PC-3 (cell line): Measurements from ENCODE around the gene POLR2C. TPM values are rescaled to one million over a fixed set of nuclear protein-coding genes. Genes with fewer than 3 reads are reported as not detected.

ENCODE experiments used
- ATAC-seq: fragments of 200-7000 bp; cut with Tn5 transposase; 2 replicates; pipeline ENCODE4 v1.9.1; 2020; ENCODE audit warnings: mild to moderate bottlenecking, moderate library complexity
- BruUV-seq: library from RNA; stranded (reverse); fragments of 400-500 nt; replicated peaks from 2 replicates; lab custom pipeline; 2021; lab: Mats Ljungman, UMichigan
- CTCF ChIA-PET: fragments of 300-600 bp; sonication (Branson Sonifier 250); formaldehyde crosslinking; loops from one replicate; lab custom pipeline; 2022; ENCODE audit warnings: antibody characterized with exemption; lab: Charles Lee
- POLR2A ChIA-PET: fragments of 300-600 bp; sonication (Branson Sonifier 250); formaldehyde crosslinking; loops from one replicate; lab custom pipeline; 2022; ENCODE audit warnings: antibody characterized with exemption; ENCODE audit not compliant: unreplicated experiment; lab: Charles Lee
- DNase-seq: peaks from one replicate; pipeline ENCODE4 v3.0.0-alpha.2; 2015
- H2AFZ ChIP-seq: fragments of 300-600 bp; sonication (generic); 2 replicates; pipeline ENCODE4 v1.6.0; 2016; ENCODE audit warnings: antibody characterized with exemption, low read length
- H3F3A ChIP-seq: fragments of 300-600 bp; sonication (generic); one replicate; pipeline ENCODE4 v1.6.0; 2017; ENCODE audit warnings: antibody characterized with exemption, low read length, control low read depth, mild to moderate bottlenecking; ENCODE audit not compliant: unreplicated experiment
- H3K27ac ChIP-seq: fragments of 300-600 bp; sonication (generic); 2 replicates; pipeline ENCODE4 v1.5.1; 2016; ENCODE audit warnings: mild to moderate bottlenecking, low read length
- H3K27me3 ChIP-seq: fragments of 300-600 bp; sonication (generic); 2 replicates; pipeline ENCODE4 v1.6.1; 2016; ENCODE audit warnings: low read length, mixed read lengths
- H3K36me3 ChIP-seq: fragments of 300-600 bp; sonication (generic); 2 replicates; pipeline ENCODE4 v1.6.1; 2016; ENCODE audit warnings: low read depth, mixed run types, low read length, mixed read lengths
- H3K4me1 ChIP-seq: fragments of 300-600 bp; sonication (generic); 2 replicates; pipeline ENCODE4 v1.5.1; 2016; ENCODE audit warnings: low read length; ENCODE audit not compliant: insufficient read depth
- H3K4me2 ChIP-seq: fragments of 300-600 bp; sonication (generic); 2 replicates; pipeline ENCODE4 v1.6.0; 2016; ENCODE audit warnings: low read length
- H3K4me3 ChIP-seq: fragments of 300-600 bp; sonication (generic); 2 replicates; pipeline ENCODE4 v1.5.1; 2016; ENCODE audit warnings: mild to moderate bottlenecking, low read length, mixed read lengths
- H3K79me2 ChIP-seq: fragments of 300-600 bp; sonication (generic); 2 replicates; pipeline ENCODE4 v1.6.1; 2017; ENCODE audit warnings: low read length, mixed read lengths
- H3K9ac ChIP-seq: fragments of 300-600 bp; sonication (generic); 2 replicates; pipeline ENCODE4 v1.6.0; 2016; ENCODE audit warnings: mild to moderate bottlenecking, low read length
- H3K9me2 ChIP-seq: fragments of 300-600 bp; sonication (generic); replicated peaks from 2 replicates; pipeline ENCODE4 v1.6.1; 2016; ENCODE audit warnings: mixed run types, low read length, mixed read lengths
- H3K9me3 ChIP-seq: fragments of 300-600 bp; sonication (generic); 2 replicates; pipeline ENCODE4 v1.6.1; 2016; ENCODE audit warnings: low read length, mixed read lengths
- H4K20me1 ChIP-seq: fragments of 300-600 bp; sonication (generic); 2 replicates; pipeline ENCODE4 v1.6.1; 2016; ENCODE audit warnings: low read length, mixed read lengths
- EZH2 ChIP-seq: fragments of 300-600 bp; sonication (generic); IDR thresholded peaks from one replicate; pipeline ENCODE4 v1.6.1; 2017; ENCODE audit warnings: antibody characterized with exemption, mild to moderate bottlenecking, low read length; ENCODE audit not compliant: unreplicated experiment
- EZH2phosphoT487 ChIP-seq: fragments of 300-600 bp; sonication (generic); IDR thresholded peaks from 2 replicates; pipeline ENCODE4 v1.6.1; 2018; ENCODE audit warnings: mild to moderate bottlenecking, antibody characterized with exemption, low read length, borderline replicate concordance
- intact Hi-C: fragments of 100-400 bp; cut with micrococcal nuclease; formaldehyde crosslinking; loops from 2 replicates; pipeline ENCODE4 v1.9.0; 2023
- total RNA-seq: library from RNA; depleted of rRNA; stranded (reverse); fragments of >200 nt; gene quantifications from 2 replicates; pipeline ENCODE4 v1.2.3, GENCODE V29; 2014
- TF ChIP-seq, protein P1 (sequence below): fragments of 300-600 bp; sonication (generic); conservative IDR thresholded peaks from 2 replicates; pipeline ENCODE4 v1.5.1; 2017; ENCODE audit warnings: antibody characterized with exemption, low read depth, mild to moderate bottlenecking, low read length

Gene POLR2C
- total RNA-seq, 1 experiment from 2014 or later: 114 TPM

GRCh38 chr16:57512296-57513001 is 50.0 kb downstream of the POLR2C start:
- Histone ChIP-seq H3K9me3 (no peaks in the 10 kb centered on the region), H3F3A (no peaks in the 10 kb centered on the region), H4K20me1 (no peaks in the 10 kb centered on the region), H3K9me2 (no peaks in the 10 kb centered on the region), H3K79me2 (no peaks in the 10 kb centered on the region), H3K27ac (no peak overlapping the region), H3K36me3 (no peaks in the 10 kb centered on the region), H3K4me2 (no peak overlapping the region), H3K4me3 (no peak overlapping the region), H3K27me3 (no peaks in the 10 kb centered on the region), H3K4me1 (no peaks in the 10 kb centered on the region), H3K9ac (no peak overlapping the region), H2AFZ (no peak overlapping the region)
- ChIA-PET POLR2A (no interaction called here), CTCF (no interaction called here)
- no TSS peak for BruUV-seq
- intact Hi-C loops: no loop called here
- no peak for ATAC-seq
- no peak for TF ChIP-seq EZH2phosphoT487
- TF ChIP-seq, protein P1, sequence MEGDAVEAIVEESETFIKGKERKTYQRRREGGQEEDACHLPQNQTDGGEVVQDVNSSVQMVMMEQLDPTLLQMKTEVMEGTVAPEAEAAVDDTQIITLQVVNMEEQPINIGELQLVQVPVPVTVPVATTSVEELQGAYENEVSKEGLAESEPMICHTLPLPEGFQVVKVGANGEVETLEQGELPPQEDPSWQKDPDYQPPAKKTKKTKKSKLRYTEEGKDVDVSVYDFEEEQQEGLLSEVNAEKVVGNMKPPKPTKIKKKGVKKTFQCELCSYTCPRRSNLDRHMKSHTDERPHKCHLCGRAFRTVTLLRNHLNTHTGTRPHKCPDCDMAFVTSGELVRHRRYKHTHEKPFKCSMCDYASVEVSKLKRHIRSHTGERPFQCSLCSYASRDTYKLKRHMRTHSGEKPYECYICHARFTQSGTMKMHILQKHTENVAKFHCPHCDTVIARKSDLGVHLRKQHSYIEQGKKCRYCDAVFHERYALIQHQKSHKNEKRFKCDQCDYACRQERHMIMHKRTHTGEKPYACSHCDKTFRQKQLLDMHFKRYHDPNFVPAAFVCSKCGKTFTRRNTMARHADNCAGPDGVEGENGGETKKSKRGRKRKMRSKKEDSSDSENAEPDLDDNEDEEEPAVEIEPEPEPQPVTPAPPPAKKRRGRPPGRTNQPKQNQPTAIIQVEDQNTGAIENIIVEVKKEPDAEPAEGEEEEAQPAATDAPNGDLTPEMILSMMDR: no peak
- TF ChIP-seq EZH2: no peak
- DNase-seq: no peak

- H3K4me2 ChIP-seq: no peak overlapping the region
- no peaks in the 10 kb centered on the region for H3F3A ChIP-seq
- CTCF ChIA-PET: no interaction called here
These were observed 51.1 kb downstream of the POLR2C start for GRCh38 chr16:57513371-57514102.

More at GRCh38 chr16:57513371-57514102, 51.1 kb downstream of the POLR2C start:
- Histone ChIP-seq H3K36me3 (no peaks in the 10 kb centered on the region), H3K4me3 (no peak overlapping the region), H3K9ac (no peak overlapping the region), H4K20me1 (no peaks in the 10 kb centered on the region), H3K27ac (no peak overlapping the region), H3K9me3 (no peaks in the 10 kb centered on the region), H3K79me2 (no peaks in the 10 kb centered on the region), H3K9me2 (no peaks in the 10 kb centered on the region), H2AFZ (no peak overlapping the region), H3K4me1 (no peaks in the 10 kb centered on the region), H3K27me3 (no peaks in the 10 kb centered on the region)
- ATAC-seq (no peak), DNase-seq (no peak)
- no TSS peak for BruUV-seq
- intact Hi-C loops: no loop called here
- TF ChIP-seq, protein P1: no peak
- TF ChIP-seq EZH2phosphoT487 (no peak), EZH2 (no peak)
- POLR2A ChIA-PET: no interaction called here
